LNCAP (cell line): Measurements from ENCODE around the gene SOX6.

Source experiments
- CTCF ChIP-seq: fragments of 450-650 bp; IDR thresholded peaks from 2 replicates; pipeline ENCODE4 v1.5.1; 2017; ENCODE audit warnings: mild to moderate bottlenecking

SOX6 gene

DNA sequence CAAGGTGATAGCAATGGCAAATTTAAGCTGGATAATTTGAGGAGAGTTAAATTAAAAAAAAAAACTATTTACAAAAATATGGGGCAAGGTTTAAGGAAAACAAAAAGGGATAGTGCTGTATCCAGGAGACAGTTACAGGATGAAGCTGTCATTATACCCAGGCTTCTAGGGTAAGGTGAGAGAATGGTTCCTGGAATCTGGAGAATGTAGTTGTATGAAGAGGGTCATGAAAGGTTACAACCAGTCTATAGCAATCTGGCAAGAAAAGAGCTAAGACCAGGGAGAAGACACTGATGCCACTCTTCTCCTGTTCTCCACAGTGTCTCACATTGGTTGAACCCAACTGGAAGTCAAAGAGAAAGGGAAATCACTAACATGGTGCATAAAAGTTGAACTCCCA is 144.9 kb downstream of the SOX6 start:
- TF ChIP-seq CTCF = no peak

DNA sequence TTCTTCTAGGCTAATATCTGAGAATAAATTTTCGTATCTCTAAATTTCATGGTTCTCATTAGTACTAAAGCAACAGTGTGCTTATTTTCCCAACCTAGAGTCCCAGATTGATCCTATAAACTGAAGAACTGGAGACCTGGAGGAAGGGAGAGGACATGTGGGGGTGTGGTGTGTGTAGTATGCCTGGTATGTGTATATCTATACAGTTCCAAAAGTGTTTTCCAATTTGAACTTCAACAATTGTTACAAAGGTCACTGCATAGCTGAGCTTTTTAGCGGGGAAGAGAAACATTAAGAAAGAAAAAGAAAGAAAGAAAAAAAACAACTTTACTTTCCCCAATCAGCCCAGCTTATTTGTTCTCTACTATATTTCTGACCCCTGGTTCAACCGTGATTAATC is 152.1 kb downstream of the SOX6 start:
- no peak for TF ChIP-seq CTCF

GRCh38 chr11:16195651-16196050 is 160.7 kb downstream of the SOX6 start:
- TF ChIP-seq CTCF = no peak

DNA sequence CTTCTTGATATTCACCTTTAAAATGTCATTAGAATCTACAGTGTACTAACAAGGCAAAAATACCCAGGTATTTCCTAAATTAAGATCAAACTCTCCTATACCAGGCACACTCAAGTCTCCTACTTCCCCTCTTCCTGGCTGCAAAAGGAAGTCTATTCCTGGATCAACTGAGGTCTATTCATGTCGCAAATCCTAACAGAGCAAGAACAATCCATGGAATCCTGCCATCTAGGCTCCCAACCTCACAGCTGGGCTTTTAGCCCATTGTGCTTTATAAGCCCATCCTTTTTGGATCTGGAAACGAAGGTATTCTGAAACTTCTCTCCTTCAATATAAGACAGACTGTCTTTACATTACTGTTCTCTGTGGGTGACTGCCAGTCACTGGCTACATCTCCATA is 161.8 kb downstream of the SOX6 start:
- TF ChIP-seq CTCF = no peak

DNA sequence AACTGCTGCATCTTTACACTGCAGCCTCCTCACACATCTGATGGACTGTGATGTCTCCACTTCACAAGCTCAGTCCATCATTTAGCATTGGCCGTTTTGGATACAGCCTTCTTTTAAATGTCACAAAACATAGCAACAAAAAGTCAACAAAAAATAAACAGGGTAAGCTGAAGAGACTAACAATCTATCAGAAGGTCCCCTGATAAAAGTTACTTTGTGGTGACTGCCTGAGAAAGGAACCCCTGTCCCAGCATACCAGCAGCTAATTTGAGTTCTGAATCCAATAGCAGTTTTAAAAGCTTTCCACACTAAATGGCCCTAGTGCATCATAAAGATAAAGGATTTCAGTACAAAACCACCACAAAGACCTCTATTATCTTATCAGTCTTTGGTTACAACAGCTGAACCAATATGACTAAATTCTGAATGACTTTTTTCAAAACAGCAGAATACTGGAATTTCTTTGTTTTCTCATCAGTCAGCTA is 162.4 kb downstream of the SOX6 start:
- no peak for TF ChIP-seq CTCF

GRCh38 chr11:16191868-16192240 is 164.5 kb downstream of the SOX6 start:
- TF ChIP-seq CTCF = no peak

DNA sequence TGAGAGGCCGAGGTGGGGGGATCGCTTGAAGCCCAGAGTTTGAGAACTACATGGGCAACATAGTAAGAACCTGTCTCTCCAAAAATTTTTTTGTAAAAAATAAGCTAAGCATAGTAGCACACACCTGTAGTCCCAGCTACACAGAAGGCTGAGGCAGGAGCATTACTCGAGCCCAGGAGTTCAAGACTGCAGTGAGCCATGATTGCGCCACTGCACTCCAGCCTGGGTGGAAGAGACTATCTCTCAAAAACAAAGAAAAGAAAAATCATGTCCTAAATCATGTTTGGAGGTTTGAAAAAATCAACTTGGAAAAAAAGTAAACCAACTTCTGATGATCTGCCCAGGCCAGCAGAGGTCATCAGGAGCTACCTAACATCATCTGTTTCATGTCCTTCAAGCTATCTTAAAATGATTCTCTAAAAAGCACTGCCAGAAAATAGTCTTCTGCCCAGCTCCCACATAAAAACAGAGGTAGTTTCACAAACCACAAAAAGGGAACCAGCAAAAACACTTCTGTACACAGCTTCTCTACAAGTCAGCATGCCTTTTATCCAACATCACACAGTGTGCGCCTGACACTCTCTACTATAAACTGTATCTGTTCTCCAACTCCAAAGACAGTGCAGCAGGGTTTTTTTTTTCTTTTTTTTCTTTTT is 165.0 kb downstream of the SOX6 start:
- TF ChIP-seq CTCF = no peak; the same call in 1 of the 2 replicates

DNA sequence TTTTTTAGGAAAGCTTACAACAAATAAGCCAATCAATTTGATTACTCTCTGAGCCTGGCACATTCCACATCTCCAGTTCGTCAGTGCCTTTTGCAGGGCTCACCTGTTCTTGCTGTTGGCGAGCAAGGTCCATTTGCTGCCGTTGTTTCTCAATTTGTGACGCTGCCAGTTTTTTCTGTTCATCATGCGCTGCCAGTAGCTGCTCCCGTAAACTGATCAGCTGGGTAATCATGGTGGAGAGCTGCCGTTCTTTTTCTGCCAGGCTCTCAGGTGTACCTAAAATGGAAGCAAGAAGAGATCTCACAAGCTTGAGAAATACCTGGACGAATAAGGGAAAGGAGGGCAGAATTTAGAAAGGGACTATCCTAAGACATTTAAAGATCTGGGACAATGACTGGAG is 169.7 kb downstream of the SOX6 start:
- no peak for TF ChIP-seq CTCF
